HG03439 (cell line): ENCODE data around the gene AMPH.
"Not testable (repeated sequence)": the region's sequence is repeated elsewhere in the genome, so short reads cannot be mapped to it uniquely, and the experiment has no call there.

Source experiments
- ATAC-seq: cut with Tn5 transposase; IDR thresholded peaks from one replicate; pipeline ENCODE4 v1.9.1; 2021; ENCODE audit warnings: mild to moderate bottlenecking, moderate library complexity; ENCODE audit not compliant: unreplicated experiment

AMPH gene

DNA sequence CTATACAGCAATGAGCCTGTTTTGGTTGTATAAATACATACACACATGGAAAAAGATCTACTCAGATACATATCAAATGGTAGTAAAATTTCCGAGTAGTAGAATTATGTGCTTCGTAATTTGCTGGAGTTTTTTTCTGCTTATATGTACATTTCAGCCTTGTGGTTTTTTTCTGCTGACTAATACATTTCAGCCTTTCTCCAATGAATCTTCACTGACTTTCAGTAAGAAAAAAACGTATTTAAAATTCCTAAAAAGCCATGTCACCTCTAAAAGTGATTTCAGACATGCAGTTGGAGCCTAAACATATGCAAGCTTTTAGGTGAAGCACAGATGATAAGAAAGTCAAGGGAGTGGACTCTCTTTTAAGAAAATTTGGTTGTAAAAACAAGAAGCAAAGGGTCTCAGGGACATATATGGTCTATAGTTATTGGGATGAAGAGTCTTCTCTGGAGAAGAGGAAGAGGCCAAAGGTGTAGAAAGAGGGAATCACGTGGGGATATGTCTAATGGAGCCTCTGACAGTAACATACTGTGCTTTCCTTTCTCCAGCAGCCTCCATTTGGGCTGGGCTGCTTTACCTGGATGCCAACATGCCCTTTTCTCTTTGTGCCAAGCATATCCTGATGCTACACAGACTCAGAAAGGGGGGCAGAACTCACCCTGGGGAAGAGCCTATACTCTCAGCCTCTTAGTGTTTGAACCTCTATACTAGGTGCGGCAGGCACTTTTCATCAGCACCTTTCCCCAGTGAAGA is 2.4 kb downstream of the AMPH start:
- ATAC-seq = no peak

DNA sequence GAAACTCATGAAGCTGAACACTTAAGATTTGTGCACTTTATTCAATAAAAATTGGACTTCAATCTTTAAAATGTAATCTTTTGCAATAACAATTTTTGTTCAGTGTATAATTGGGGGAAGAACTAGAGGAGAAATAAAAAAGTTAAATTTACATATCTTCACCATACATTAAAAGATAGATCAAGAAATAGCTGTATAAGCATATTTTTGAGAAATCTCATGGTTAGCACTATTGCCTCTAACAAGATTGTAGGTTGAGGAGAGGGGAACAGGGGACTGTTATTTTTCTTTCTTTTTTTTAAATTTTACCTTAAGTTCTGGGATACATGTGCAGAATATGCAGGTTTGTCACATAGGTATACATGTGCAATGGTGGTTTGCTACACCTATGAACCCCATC is 5.3 kb downstream of the AMPH start:
- no peak for ATAC-seq

DNA sequence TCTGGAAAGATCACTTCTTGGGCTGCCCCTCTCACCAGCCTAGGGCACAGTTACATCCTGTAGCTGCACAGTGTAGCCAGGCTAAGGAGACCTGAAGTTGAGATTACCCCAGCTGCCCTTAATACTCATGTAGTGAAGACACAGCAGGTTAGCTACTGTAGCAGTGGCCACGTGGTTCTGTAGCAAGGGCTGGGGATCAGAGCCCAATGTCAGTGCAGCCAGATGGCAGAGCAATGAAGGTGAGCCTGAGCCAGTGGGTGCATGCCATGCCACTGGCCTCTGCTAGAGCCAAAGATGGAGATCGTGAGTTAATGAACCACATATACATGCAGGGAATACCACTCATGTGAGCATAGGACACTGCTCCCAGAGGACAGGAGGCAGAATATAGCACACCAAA is 15.5 kb downstream of the AMPH start:
- ATAC-seq = no peak

DNA sequence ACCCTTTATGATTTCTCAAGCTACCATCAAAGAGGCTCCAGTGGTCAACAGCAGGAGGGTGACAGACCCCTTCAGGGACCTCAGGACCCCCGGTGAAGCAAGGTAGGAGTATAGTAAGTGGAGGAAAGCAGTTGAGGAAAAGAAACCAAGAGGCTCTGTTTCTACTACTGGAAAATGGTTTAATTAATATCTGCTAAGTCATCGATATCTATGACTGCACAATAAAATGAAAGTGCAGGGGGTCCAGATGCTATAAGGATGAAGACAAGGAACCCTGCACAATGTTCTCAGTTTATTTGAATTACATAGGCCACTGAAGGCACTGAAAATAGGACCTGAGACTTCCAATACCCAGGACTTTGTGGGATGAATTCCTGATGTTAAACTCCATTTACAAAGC is 23.7 kb downstream of the AMPH start:
- ATAC-seq = no peak

DNA sequence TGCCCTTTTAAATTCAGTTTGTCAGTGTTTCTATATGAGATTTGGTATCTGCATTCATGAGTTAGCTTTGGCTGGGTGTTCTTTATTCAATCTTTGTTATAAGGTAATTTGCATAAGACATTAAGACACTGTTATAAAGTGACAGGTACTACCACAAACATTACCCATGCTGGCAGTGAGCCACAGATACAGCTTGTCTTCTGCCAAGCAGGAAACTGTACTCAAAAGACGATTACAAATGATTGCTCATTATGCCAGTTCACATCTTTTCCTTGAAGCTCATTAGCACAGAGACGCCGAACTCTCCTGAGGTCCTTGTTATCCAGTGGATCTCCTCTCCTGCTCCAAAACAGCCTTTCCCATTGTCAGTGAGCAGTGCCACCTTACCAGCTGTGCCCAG is 30.4 kb downstream of the AMPH start:
- ATAC-seq = no peak

DNA sequence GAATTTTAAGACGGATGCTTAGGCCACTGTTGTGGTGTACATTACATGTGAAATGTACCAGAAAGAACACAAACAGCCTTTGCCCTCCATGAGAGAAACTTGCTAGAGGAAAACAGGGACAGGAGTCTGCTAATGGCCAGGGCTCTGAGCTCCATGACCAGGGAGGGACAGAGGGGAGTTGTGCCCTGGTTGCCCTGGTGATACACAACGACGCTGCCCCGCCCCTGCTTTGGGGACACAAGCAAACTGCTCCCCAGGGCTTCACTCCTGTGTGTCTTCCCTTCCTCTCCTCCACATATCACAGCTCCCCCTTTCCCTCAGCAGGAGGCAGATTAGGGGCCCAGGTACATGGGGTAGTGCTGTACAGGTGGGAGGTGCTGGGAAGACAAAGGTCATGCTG is 36.2 kb downstream of the AMPH start:
- no peak for ATAC-seq

DNA sequence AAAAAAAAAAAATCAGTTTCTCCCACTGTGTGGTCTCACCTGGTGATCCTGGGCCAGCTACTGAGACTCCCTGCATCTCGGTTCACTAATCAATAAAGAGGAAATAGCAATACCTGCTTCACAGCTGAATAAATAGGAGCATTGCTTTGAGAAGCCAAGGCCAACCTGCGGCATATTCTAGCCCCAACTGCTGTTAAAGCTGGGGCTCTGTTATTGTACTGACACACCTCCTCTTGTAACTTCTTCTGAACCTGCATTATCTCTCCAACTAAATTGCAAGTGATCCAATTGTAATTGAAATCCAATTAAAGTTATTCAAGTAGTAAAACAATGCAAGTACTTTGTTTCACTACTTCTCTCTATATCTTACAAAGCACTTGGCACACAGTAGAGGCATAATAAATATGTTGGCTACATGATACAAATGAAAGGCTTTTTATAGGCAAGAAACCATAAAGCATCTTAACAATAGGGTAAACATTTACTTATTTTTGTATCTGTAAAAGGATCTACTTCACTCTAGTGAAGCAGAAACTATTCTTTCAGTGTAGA is 38.4 kb downstream of the AMPH start:
- ATAC-seq = no peak

DNA sequence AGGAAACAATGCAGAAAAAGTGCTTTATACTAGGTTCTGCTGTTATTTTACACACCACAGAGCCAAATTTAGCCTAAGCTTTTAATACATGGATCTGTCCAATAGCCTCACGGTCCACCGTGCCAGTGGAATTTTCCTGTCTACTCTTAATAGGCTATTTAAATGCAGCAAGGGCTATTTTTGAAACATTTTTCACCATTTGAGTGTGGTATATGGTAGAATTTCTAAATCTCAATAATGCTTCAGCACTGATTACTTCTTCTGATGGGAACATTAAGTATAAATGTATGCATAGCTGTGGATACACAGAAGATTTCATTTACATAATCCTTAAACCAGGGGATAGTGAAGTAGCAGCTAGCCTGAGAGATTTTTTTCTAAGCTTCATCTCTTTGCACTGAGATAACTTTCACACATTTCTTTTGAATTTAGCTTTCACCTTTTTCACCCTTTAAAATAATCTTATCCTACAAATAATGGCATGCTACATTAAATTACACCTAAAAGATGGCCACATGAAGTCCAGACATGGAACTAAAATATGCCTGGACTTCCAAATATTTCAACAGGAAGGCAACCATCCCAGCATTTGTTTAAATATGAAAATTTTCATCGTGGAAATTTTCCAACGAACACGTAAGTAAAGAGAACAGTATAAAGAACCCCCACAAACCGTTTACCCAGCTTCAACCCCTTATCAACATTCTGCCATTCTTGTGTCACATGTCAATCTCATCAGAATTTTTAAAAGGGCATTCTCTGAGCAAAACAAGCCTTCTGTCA is 45.4 kb downstream of the AMPH start:
- ATAC-seq = no peak

DNA sequence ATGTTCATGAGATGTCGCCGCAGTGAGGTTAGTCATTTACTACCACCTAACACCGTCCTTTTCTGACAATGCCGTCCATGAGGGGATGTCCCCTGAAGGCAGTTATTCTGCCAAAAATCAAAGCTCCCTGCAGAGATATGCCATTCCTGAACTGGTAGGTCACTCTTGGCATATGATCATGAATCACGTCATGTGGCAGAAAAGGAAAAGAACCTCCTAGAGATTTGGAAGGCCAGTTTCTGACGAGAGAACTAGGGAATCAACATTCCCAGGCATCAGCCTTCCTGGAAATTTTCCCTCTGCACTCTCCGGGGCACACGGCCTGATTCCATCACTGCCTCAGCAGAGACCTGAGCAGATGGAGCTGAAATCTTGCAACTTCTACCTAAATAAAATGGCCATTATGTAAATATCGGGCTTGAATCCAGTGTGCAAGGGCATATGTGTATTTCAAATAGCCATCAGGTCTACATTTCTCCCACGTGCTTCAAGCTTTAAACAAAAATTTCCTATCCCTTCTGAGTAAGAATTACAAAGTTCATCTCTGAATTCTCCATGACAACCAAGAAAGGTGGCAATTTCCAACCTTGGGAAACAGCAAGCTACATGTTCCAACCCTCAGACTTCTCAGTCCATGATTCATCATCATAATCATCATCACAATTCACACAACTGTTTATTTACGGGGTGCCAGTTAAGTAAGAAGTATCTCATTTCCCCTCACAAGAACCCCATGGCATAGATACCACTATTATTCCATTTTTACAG is 46.5 kb downstream of the AMPH start:
- no peak for ATAC-seq

DNA sequence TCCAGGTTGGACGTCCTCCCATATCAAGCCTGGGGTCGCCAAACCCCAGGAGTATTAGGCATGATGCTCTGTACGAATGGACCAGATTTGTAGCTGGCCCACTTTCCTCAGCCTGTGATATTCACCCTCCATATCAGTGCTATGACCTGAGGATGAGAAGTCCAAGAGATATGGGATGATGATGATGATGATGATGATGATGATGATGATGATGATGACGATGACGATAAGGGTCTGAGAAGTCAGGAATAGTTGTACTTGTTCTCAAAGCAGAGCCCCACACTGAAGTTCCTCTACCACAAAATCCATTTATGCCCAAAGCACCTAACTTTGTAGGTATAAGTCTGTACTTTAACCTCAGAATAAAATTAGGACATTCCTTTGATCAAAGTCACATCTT is 50.7 kb downstream of the AMPH start:
- ATAC-seq = no peak

DNA sequence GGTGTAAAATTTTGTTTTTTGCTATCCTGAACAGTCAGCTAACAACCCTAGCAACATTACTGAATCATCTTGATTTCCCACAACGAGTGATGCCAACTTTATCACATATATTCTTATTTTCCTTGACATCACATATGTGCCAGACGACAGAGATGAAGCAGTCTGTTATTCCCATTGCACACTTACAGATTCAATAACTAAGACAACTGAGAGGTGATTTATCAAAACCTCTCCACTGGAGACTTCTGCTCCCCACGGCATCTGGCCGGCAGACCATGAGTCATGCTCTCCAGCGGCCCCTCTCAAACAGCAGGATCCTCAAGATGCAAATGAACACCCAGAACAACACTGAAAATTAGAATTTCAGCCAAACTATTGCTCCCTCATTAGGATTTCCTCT is 57.1 kb downstream of the AMPH start:
- ATAC-seq = no peak

DNA sequence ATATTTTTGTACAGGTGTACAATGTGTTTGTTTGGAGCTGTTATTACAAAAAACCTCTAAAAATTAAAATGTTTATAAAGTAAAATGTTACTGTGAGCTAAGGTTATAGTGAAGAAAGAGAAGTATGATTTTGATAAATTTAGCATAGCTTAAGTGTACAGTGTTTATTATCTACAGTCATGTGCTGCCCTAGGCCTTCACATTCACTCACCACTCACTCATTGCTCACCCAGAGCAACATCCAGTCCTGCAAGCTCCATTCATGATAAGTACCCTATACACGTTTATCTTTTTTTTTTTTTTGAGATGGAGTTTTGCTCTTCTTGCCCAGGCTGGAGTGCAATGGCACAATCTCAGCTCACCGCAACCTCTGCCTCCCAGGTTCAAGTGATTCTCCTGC is 59.6 kb downstream of the AMPH start:
- ATAC-seq = not testable (repeated sequence)

DNA sequence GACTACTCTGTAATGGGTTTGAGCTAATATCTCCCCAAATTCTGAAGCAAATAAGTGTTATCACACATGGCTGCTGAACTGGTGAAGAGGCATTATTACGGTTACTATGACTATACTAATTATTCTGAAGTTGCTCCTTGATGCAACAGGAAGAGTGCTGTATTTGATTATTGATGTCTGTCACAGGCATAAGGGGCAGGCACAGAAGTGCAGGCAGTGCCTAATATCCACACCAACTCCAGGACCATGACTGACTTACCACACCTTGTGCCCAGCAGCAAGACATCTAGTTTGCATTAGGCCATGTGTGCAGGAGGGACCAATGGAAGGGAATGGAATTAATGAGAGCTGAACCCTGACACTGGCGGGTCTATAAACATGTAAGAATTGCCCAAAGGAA is 62.7 kb downstream of the AMPH start:
- ATAC-seq = no peak

DNA sequence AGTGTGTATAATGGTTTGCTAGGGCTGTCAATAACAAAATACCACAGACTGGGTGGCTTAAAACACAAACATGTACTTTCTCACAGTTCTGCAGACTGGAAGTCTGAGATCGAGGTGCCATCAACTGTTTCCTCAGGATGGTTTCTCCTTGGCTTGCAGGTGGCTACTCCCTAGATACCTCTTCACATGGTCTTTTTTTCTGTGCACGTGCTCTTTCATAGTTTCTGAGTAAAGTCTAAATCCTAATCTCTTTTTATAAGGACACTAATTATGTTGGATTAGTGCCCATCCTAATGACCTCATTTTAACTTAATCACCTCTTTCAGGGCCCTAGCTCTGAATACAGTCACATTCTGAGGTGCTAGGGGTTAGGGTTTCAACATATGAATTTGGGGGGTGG is 65.9 kb downstream of the AMPH start:
- ATAC-seq = no peak

DNA sequence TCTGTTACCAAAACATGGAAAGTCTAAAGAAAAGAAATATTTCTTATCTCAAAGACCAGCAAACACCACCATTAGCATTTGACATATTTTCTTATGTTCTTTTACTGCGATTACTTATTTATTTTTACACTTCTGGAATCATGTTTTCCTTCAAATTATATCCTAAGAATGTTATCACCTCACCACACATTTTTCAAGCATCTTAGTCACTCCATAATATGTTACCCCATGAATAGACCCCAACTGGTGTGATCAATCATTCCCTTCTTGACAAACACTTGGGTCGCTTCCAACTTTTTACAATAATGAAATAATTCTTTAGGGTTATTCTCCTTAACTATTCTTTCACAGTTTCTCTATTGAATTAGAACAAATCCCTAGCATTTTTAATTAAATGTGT is 67.4 kb downstream of the AMPH start:
- ATAC-seq = no peak

DNA sequence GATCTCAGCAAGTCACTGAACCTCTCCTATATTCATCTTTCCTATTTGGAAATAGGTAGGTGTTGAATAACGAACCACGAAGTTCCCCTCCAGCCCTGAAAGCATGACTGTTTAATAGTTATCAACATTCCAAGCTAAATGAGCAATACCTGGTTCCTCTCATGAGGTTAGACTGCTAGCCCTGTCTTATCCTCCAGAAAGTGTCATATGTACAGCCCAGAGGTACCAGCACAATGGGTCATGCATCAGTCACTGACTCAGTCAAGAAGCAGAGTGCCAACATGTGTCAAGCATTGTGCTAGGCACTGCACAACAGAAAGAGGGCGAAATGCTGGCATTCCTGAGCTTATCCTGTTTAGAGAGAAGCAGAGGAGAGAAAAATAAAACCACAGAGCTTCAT is 70.0 kb downstream of the AMPH start:
- no peak for ATAC-seq

DNA sequence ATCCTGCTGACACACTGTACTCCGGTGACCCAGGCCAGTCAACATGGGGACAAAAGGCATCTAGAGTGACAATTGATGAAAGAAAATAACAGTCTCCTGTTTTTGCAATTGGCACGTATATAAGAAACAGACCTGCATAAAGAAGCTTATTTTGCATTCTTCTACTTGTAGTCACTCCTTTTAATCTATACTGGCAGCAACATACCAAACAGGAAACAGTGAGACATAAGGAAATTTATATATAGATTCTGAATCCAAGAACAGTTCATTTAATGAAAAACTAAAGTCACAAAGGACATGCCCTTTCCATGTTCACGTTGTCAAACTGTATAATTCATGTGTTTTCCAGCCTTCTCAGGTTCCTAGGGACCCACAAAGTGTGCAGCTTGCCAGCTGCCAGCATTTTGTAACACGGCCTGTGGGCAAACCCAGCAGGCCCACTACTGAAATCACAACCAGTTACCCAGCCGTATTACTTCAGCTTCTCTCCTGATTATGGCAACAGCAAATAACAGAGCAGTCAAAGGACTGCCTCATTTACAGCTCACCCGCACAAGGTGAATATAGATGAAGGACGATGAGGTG is 72.3 kb downstream of the AMPH start:
- no peak for ATAC-seq

DNA sequence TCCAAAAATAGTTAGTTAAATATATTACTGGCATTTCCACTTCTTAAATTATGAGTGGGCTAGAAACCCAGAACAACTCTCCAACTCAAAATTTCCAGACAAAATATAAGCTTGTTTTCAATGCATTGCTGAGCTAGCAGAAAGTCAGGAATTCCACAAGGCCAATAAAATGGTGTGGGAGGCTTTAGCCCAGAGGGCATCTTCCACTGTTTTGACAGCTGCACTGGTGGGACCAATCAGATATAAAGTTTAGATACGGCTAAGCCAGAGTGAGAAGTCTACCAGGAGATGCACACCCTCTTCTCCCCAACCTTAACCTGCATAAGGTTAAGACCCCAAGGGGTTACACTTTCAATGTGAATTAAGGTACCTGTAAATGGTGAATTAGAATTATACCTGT is 76.6 kb downstream of the AMPH start:
- no peak for ATAC-seq

DNA sequence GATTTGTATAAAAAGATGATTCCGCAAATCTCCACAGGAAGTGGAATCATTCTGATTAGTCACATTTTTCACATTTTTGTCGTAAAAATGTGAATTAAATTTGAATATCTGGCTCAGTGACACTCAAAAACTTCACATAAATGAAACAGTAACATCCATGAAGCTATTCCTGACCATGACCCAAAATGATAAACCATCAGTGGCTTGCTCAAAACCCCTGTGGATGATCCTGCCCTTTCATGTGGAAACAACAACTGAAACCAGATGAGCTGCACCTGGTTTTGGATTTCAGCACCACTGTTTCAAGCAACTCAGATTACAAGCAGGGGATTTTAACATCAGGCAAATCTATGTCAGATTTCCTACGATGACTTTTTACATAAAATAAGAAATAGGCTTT is 80.3 kb downstream of the AMPH start:
- ATAC-seq = no peak

DNA sequence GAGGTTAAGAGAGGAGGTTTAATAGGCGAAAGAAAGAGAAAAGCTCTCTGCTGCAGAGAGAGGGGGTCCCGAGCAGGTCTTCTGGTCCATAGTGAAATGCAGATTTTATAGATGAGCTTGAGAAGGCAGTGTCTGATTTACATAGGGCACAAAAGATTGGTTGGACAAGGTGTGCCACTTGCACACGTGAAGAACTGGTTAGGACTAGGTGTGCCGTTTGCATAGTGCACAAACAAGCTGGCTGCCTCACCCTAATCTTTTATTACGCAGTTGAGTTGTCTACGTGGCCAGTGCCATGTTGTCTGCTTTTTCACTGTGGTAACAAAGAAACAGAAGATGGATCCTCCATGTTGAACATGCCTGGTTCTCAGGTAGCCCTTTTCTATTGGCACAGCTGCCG is 82.6 kb downstream of the AMPH start:
- ATAC-seq = no peak

DNA sequence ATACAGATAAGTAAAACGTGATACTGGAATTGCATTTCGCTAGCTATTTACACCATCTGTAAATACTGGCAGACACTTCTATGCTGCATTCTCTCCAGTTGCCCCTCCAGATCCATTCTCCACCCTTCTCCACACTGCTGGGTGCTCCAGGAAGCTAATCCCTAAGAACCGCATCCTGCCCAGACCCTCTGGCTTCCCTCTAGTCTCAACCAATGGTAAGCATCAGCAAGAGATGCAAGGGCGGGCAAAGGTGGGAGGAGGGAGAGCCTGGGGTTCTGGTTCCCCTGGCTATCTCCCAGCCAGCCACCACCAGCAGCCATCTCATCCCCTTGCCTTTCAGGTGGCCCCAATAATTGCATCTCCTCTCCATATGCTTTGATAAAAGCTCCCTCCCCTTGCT is 84.4 kb downstream of the AMPH start:
- no peak for ATAC-seq
